GM12875 (cell line): ENCODE results near the gene PYDC2.

Experiments used
- H3K4me3 ChIP-seq: one replicate; pipeline ENCODE4 v1.5.1; 2011; ENCODE audit warnings: low read depth, low read length, control low read depth
- TF ChIP-seq, protein P1 (sequence below): IDR thresholded peaks from 2 replicates; pipeline ENCODE4 v1.5.1; 2011; ENCODE audit warnings: low read depth, mild to moderate bottlenecking, control low read depth, inconsistent platforms, low read length, moderate library complexity, borderline replicate concordance; ENCODE audit not compliant: insufficient read depth

Gene PYDC2

DNA sequence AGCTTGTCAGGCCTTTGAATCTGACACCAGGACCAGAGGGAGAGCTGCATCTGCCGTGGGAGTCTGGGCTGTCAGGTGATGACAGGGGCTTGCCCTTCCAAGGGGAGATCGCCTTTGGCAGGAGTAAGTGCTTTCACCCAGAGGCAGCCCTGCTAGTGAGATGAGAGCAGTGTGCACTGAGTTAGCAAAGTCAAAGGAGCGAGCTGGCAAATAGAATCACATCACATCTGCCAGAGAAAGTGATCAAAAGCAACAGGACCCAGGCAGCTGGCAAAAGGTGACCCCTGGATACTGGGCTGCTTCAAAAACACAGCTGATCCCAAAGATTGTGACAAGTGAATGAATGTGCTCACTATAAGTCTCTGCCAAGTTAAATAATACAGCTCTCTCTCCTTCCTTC, 36.1 kb upstream of the PYDC2 start:
- TF ChIP-seq, protein P1, sequence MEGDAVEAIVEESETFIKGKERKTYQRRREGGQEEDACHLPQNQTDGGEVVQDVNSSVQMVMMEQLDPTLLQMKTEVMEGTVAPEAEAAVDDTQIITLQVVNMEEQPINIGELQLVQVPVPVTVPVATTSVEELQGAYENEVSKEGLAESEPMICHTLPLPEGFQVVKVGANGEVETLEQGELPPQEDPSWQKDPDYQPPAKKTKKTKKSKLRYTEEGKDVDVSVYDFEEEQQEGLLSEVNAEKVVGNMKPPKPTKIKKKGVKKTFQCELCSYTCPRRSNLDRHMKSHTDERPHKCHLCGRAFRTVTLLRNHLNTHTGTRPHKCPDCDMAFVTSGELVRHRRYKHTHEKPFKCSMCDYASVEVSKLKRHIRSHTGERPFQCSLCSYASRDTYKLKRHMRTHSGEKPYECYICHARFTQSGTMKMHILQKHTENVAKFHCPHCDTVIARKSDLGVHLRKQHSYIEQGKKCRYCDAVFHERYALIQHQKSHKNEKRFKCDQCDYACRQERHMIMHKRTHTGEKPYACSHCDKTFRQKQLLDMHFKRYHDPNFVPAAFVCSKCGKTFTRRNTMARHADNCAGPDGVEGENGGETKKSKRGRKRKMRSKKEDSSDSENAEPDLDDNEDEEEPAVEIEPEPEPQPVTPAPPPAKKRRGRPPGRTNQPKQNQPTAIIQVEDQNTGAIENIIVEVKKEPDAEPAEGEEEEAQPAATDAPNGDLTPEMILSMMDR, result no peak
- H3K4me3 ChIP-seq, result no peak overlapping the region

DNA sequence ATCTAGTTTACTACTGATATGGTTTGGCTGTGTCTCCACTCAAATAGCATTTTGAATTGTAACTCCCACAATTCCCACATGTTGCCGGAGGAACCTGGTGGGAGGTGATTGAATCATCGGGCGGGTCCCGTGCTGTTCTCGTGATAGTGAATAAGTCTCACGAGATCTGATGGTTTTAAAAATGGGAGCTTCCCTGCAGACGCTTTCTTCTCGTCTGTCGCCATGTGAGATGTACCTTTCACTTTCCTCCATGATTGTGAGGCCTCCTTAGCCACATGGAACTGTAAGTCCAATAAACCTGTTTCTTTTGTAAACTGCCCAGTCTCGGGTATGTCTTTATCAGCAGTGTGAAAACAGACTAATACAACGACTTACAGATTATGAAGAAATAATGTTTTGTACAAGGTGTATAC, 35.6 kb upstream of the PYDC2 start:
- TF ChIP-seq, protein P1, result no peak
- no peak overlapping the region for H3K4me3 ChIP-seq

DNA sequence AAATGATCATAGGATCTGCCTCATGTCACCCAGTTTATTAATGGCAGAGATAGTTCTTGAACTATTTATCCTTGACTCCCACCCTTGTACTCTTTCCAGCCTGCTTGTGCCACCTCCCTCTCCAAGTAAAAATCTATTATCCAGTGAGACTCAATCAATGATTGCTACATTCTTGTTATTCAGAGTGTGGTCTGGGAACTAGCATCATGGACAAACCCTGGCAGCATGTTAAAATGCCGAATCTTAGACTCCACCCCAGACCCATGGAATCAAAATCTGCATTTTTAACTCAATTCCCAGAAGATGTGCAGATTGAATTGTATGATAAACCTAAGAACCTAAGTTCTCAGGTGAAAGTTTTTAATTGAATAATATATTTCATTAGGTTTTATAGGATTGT, 34.7 kb upstream of the PYDC2 start:
- TF ChIP-seq, protein P1, result no peak
- H3K4me3 ChIP-seq, result no peak overlapping the region

DNA sequence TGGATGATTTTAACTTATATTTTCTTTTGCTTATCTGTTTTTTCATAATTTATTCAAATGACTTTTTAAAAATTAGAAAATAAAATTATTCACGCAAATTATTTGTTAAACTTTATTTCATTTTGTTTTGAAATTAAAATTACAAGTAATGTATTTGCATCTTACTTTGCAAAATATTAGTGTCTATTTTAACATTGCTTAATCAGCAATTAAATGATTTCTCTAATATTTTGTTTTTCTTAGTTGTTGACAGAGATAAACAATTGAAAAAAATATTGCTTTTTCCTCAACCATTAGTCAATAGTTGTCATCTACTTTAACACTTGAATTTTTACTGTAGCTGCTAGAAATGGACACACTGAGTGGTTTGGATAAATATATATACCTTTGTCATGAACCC, 32.8 kb upstream of the PYDC2 start:
- no peak overlapping the region for H3K4me3 ChIP-seq
- TF ChIP-seq, protein P1, result no peak

DNA sequence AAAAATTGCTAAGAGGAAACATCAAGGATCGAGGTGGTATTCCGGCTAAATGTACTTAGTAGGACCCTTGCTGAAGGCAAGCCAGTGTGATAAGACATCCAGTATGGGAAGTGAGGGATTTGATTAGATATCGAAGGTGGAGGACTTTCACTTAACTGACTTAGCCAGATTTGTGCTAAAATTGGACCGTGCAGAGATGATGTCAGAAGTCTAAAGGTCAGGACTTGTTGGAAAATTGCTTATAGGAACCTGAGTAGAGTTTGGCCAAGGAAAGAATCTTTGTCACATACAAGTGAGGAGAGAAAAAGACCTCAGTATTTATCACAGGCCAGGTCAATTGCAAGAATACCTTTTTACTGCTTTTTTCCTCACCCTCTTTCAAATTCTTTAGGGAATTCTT, 30.9 kb upstream of the PYDC2 start:
- H3K4me3 ChIP-seq, result no peak overlapping the region
- TF ChIP-seq, protein P1, result no peak

DNA sequence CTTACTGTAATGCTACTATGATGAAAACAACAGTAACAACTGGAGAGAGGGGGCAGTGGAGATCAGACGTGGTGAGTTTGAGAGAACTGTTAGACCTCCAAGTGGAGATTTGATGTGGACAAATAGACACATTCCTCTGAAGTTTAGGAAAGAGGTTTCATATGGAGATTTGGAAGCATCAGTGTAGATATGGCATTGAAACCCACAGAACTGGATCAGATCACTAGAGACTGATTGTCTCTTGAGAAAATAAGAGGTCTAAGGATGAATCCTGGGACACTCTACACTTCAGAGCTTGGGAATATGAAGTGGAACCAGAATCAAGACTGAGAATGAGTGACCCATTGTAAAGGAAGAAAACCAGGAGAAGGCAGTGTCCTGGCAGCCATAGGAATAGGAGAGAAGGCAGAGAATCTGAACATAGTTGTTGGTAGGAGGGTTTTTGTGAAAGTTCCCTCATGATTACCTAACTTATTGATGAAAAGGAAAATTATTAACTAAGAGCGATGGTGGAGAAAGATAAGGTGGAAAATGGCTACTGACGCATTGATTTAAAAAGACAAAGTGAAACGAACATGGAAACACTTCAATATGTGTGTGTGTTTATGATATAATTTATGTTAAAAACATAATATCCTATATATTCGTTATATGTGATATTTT, 29.7 kb upstream of the PYDC2 start:
- TF ChIP-seq, protein P1, result no peak
- H3K4me3 ChIP-seq, result no peak overlapping the region

DNA sequence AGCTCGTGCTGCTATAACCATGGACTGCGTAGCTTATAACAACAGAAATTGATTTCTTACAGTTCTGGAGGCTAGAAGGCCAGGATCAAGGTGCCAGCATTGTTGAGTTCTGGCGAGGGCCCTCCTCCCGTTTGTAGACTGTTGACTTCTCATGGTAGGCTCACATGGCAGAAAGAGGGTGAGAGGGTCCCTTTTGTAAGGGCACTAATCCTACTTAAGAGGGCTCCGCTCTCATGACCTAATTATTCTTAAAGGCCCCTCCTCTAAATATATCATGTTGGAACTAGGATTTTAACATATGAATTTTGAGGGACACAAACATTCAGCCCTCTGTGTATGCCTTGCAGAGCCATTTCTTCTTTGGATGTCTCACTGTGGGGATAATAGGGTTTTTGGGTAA, 28.8 kb upstream of the PYDC2 start:
- TF ChIP-seq, protein P1, result no peak
- no peak overlapping the region for H3K4me3 ChIP-seq
